GF-D8 (cell line): Measurements from ENCODE around the gene PPP1R1B.
A peak's percentile ranks its signal among the peaks of the same experiment; 100 is the strongest.

Experiments used
- DNase-seq: peaks from one replicate; lab custom pipeline; 2025; lab: John Stamatoyannopoulos, UW

The PPP1R1B gene

DNA sequence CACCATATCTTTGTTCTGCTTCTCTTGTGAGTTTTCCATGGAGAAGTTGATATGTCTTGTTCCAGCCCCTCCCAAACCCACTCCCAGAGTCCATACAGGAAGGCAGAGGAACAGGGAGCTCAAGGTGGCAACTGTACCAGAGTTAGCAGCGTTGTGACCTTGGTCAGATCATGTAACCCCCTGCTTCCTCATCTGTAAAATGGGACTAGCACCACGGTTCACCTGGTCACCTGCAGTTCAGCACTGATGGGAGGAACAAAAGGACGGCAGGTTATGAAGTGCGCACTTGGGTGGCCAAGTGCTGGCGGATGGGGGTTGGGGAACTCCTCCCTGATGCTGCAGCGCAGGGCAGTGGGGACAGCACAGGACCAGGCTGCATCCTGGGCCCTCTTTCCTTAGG, 11.3 kb upstream of the PPP1R1B start:
- DNase-seq = no peak

- DNase-seq = no peak
Measured at GRCh38 chr17:39617100-39617445, 9.7 kb upstream of the PPP1R1B start.

DNA sequence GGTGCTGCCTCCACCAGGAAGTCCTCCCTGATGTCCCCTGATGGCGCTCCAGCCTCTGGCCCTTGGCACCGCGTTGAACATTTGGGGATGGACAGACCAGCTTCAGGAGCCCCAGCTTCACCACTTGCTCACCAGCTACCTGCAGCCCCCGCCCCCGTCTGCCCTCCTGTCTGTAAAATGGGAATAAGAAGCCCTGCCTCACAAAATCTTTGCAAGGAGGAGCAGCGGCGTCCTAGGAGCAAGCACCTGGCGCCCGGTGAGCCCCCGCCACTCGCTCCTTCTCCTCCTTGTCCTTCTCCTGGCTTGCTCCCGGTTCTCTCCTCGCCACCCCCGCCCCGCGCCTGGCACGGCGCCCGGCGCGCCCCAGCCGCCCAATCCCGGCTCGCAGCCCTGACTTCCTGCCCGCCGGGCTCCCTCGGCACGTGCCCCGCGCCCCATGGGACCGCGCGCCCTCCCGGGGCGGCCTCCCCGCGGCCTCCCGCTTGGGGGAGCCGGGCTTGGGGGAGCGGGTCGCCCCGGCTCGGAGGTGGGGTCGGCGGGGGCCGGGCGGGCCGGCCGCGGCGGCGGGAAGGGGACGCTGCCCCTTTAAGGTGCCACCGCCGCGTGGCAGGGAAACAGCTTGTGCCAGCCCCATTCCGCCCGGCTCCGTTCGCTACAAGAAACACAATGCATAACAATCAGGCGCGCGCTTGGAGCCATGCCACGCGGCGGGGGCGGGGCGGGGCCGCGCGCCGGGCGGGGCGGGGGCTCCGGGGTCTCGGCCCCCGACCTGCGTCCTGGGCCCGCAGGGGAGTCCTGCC, 9.1 kb upstream of the PPP1R1B start:
- peak; percentile 45 for DNase-seq

GRCh38 chr17:39618246-39618913, 8.4 kb upstream of the PPP1R1B start:
- no peak for DNase-seq

DNA sequence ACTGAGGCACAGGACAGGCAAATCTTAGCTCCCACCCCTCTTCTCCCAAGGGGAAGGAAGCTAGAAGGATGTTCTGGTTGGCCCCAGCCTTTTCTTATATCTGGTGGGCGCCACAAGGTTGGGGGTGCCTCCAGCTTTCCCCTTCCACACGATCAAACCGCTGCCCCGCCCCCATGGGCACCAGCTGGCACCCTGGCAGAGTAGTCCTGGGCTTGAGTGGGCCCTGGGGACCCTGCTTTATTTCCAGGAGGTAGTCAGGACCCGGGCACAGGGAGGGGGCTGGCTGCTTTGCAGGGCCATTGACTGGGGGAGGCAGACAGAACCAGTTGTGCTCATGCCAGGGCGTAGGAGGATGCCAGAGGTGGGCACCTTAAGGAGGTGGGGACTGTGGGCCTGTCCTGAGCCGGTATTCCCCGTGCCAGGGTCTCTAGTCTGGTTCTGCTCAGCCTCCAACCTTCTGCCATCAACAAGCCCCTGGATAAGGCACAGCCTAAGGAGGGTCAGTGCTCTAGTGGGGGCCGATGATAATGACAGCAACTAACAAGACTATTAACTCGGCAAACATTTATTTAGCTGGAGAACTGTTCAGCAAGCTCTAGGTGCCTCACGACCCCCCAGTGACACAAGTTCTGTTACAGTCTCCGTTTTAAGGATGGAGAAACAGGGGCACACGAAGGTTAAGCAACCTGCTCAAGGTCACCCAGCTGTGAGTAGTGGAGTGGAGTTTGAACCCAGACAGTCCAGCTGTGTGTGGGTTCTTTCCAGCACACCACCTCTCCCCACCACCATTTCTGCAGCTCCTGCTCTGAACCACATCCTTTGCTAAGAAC, 7.6 kb upstream of the PPP1R1B start:
- DNase-seq = no peak

DNA sequence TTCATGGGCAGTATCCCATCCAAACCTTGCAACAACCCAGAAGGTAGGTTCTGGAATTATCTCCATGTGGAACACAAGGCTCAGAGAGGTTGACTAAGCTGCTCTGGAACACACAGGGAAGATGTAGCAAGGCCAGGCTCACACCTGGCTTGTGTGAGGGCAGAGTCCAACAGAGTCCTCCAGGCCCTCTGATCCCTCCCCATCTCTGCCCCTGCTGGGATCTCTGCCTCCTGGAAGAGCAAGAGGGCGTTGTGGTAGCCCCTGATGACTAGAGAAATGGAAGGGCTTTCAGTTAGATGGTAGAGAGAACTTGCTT, 7.0 kb upstream of the PPP1R1B start:
- no peak for DNase-seq

DNA sequence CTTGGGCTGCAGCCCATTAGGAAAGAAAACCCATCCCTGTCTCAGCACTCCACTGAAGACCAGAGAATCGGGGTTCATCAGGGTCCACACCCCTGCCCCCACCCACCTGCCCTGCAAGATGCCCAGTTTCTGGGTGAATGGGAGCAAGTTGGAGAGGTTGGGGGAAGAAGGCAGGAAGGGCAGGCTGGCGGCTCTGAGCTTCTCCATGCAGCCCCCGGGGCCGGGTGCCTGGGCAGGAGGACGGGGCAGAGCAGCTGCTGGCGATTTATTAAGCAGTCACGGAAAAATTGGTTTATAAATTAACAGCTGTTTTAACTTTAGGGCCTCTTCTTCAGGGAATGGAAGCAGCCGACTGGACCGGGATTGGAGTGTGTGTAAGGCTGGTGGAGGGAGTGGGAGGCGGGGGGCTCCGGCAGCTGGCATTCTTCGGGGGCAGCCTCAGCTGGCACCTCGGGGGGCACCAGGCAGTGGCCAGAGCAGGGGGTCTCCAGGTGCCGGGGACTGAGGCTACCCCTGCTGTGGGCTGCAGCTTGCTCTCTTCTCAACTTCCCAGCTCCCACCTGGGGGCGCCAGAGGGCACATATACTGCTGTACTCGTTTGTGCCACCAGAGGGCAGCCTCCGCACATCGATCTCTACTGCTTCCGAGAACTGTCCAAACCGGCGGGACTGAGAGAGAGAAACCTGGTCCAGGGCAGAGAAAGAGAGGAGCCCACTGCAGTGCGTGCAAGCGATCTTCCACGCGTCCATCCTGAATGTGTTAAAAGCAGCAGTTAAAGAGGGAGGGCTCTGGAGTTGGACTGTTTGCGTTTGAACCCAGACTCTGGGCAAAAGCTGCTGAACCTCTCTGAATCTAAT, 5.0 kb upstream of the PPP1R1B start:
- DNase-seq = peak; percentile 22

- DNase-seq = no peak
Measured at GRCh38 chr17:39622380-39623006, 4.3 kb upstream of the PPP1R1B start.

DNA sequence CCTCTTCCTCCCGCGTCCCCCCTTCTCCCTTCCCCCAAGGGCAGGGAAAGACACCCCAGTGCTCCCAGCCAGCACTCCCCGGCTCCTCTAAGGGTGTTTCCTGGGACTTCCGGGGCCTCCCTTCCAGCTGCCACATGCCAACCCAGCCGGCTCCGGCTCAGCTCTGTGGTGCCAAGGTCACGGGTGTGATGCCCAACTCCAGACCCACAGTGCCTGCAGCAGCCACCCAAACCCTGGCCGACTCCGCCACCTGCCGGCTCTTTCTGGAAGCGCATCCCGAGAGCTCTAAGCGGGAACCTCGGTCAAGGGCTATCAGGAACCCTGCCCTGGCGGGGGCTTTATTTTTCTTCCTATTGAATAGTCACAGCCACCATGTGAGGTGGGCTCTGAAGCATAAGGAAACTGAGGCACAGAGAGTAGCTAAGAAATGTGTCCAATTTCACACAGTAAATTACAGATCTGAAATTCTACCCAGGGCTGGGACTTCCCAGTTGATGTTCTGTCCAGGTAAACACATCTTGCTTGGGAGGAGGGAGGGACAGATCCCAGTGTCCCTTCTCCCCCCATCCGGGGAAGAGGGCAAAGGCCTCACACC, 3.3 kb upstream of the PPP1R1B start:
- DNase-seq = no peak

GRCh38 chr17:39624313-39624712, 2.4 kb upstream of the PPP1R1B start:
- no peak for DNase-seq

- no peak for DNase-seq
Measured at GRCh38 chr17:39625198-39625785, 1.5 kb upstream of the PPP1R1B start.

DNA sequence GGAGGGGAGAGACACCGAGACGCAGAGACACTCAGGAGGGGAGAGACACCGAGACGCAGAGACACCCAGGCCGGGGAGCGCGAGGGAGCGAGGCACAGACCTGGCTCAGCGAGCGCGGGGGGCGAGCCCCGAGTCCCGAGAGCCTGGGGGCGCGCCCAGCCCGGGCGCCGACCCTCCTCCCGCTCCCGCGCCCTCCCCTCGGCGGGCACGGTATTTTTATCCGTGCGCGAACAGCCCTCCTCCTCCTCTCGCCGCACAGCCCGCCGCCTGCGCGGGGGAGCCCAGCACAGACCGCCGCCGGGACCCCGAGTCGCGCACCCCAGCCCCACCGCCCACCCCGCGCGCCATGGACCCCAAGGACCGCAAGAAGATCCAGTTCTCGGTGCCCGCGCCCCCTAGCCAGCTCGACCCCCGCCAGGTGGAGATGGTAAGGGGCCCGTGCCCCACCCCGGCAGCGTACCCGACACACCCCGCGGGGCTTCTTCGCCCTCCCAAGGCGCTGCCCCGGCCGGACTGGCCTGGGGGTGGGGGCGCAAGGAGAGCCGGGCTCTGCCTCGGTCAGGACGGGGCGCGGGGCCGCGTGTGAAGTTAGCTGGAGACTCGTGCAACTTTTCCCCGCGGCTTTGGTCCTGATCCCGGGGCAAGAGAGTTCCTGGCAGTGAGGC, 427 bp downstream of the PPP1R1B start:
- no peak for DNase-seq

GRCh38 chr17:39627712-39628516, 1.2 kb downstream of the PPP1R1B start:
- DNase-seq = no peak

DNA sequence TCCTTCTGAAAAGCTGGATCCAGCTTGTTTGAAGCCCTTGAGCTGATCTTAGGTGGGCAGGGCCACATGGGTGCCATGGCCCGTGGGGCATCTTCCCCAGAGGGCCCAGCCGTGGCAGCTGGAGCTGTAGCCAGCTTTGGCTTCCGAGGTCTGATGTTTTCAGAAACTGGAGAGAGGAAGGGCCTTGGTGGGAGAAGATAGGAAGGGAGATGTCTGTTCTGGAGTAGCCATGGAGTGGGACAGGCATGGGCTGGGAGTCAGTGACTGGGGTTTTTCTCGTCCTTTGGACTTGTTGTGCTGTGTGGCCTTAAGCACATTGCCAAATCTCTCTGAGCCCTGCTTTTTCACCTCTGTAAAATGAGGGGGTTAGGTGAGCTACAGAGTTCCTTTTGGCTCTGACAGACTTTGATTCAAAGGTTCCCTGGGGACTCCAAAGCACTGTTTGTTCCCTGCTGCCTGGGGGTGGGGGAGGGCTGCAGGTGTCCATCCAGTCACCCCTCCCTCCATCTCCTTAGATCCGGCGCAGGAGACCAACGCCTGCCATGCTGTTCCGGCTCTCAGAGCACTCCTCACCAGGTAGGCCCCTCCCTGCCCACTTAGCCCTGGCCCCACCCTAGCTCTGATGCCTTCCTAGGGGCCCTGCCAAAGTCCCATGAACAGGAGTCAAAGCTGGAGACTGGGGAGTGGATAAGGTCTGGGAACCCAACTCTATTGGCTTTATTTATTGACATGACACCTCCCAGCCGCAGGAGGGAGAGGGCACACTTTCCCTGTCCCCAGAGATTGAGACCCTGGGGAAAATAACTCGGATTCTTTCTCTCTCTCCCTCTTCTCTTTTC, 2.1 kb downstream of the PPP1R1B start:
- DNase-seq = no peak

- DNase-seq = no peak
Measured at GRCh38 chr17:39629494-39629880, 2.7 kb downstream of the PPP1R1B start.

- DNase-seq = peak; percentile 68
Measured at GRCh38 chr17:39629898-39630297, 3.1 kb downstream of the PPP1R1B start.

DNA sequence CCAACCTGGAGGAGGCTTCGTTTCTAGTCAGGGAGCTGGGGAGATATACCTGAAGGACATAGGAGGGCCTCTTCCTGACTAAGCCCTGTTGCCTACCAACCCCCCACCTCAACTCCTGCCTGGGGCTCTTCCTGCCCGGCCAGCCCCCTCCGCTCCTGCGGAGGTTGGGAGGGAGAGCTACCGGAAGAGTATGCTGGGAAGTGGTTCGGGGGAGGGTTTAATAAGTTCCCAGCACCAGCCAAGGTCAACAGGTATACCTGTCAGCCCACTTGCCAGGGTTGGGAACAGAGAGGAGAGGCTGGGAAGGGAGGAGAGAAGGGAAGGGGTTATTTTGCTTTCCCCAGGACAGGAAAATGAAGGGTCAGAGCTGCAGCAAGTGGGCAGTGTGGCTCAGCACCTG, 4.7 kb downstream of the PPP1R1B start:
- DNase-seq = no peak

DNA sequence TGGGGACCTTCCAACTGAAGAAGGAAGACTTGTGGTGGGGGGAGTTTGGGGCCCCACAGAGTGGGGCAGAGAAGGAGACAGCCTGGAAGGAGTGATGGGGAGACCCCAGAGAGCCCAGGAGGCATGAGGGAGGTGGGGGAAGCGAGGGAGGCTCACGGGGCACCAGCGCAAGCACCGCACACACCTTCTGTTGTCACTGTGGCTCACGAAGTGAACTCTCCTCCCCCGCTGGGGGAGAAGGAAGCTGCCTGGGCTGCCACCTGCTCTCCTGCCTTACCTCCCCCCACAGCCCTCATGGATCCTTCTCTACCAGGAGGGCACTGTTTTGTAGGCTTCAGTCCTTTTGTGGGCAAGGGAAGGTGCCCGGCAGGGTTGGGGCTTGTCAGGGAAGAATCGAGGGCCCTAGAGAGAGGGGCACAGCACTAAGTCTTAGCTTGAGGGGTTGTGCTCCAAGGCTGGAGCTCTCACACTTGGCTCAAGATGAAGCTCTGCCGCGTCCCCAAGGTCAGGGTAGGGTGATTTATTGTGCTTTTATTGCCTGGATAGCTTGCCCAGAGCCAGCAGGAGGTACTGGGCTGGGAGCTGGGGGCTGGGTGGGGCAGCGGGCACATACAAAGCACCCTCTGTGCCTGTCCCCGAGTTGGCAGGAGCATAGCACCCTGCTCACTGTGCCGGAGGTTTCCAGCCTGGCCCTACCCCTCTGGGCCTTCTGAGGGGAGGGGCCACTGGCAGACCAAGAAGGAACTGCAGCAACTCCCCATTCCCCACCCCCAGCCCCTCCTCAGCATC, 5.6 kb downstream of the PPP1R1B start:
- no peak for DNase-seq
